Memory B cell (primary cell): ENCODE measurements around the gene EFTUD2.

Source experiments
- ATAC-seq: fragments of 150-1000 bp; cut with Tn5 transposase; 2 replicates; pipeline ENCODE4 v1.10.0; 2021; ENCODE audit warnings: low read depth, mild to moderate bottlenecking, moderate library complexity
- DNase-seq, 2 donors: peaks; one replicate each; pipeline ENCODE4 v3.0.0; 2022; ENCODE audit warnings: low spot score in 2 of 2
- H3K27ac Mint-ChIP-seq: one replicate; pipeline ENCODE4 v1.8.0; 2022; ENCODE audit warnings: mild to moderate bottlenecking, moderate library complexity, mixed read lengths
- H3K27me3 Mint-ChIP-seq: one replicate; pipeline ENCODE4 v1.8.0; 2022; ENCODE audit warnings: mixed read lengths
- H3K36me3 Mint-ChIP-seq: one replicate; pipeline ENCODE4 v1.8.0; 2022; ENCODE audit warnings: mild to moderate bottlenecking, mixed read lengths
- H3K4me1 Mint-ChIP-seq: one replicate; pipeline ENCODE4 v1.8.0; 2022; ENCODE audit warnings: mixed read lengths
- H3K4me3 Mint-ChIP-seq: one replicate; pipeline ENCODE4 v1.8.0; 2022; ENCODE audit warnings: mild to moderate bottlenecking, moderate library complexity, mixed read lengths
- H3K9me3 Mint-ChIP-seq: one replicate; pipeline ENCODE4 v1.8.0; 2022; ENCODE audit warnings: mixed read lengths

The EFTUD2 gene

GRCh38 chr17:44875761-44876160 is 23.5 kb downstream of the EFTUD2 start:
- no peak overlapping the region for H3K4me3 Mint-ChIP-seq
- H3K4me1 Mint-ChIP-seq, result peaks cover 2% of the 10 kb centered on the region
- no peaks in the 10 kb centered on the region for H3K9me3 Mint-ChIP-seq
- peaks cover 23% of the 10 kb centered on the region for H3K36me3 Mint-ChIP-seq
- no peaks in the 10 kb centered on the region for H3K27me3 Mint-ChIP-seq
- no peak for DNase-seq
- no peak overlapping the region for H3K27ac Mint-ChIP-seq
- no peak for ATAC-seq

GRCh38 chr17:44872131-44872768 is 27.0 kb downstream of the EFTUD2 start:
- H3K36me3 Mint-ChIP-seq, result peaks cover 23% of the 10 kb centered on the region

GRCh38 chr17:44871556-44871955 is 27.7 kb downstream of the EFTUD2 start:
- H3K4me3 Mint-ChIP-seq, result no peak overlapping the region
- DNase-seq (no peak), ATAC-seq (no peak)
- H3K27me3 Mint-ChIP-seq, result no peaks in the 10 kb centered on the region
- no peak overlapping the region for H3K27ac Mint-ChIP-seq
- no peaks in the 10 kb centered on the region for H3K4me1 Mint-ChIP-seq
- H3K9me3 Mint-ChIP-seq, result no peaks in the 10 kb centered on the region
- H3K36me3 Mint-ChIP-seq, result peaks cover 20% of the 10 kb centered on the region

More at GRCh38 chr17:44872131-44872768, 27.0 kb downstream of the EFTUD2 start:
- no peak for DNase-seq
- no peak for ATAC-seq
- Mint-ChIP-seq H3K4me3 (no peak overlapping the region), H3K27ac (no peak overlapping the region), H3K4me1 (no peaks in the 10 kb centered on the region), H3K9me3 (no peaks in the 10 kb centered on the region), H3K27me3 (no peaks in the 10 kb centered on the region)

GRCh38 chr17:44867841-44868240 is 31.4 kb downstream of the EFTUD2 start:
- Mint-ChIP-seq H3K27me3 (no peaks in the 10 kb centered on the region), H3K4me1 (no peaks in the 10 kb centered on the region), H3K4me3 (no peak overlapping the region), H3K27ac (no peak overlapping the region), H3K36me3 (peaks cover 24% of the 10 kb centered on the region), H3K9me3 (no peaks in the 10 kb centered on the region)
- ATAC-seq, result no peak
- no peak for DNase-seq

GRCh38 chr17:44865931-44866330 is 33.3 kb downstream of the EFTUD2 start:
- Mint-ChIP-seq H3K9me3 (no peaks in the 10 kb centered on the region), H3K36me3 (peaks cover 24% of the 10 kb centered on the region), H3K27me3 (no peaks in the 10 kb centered on the region), H3K27ac (no peak overlapping the region), H3K4me1 (no peaks in the 10 kb centered on the region), H3K4me3 (no peak overlapping the region)
- DNase-seq (no peak), ATAC-seq (no peak)

- peaks cover 25% of the 10 kb centered on the region for H3K36me3 Mint-ChIP-seq
- peak; percentile 75 for ATAC-seq
Observed at GRCh38 chr17:44865231-44865660, 34.0 kb downstream of the EFTUD2 start.

GRCh38 chr17:44864831-44865230 is 34.4 kb downstream of the EFTUD2 start:
- ATAC-seq (no peak), DNase-seq (no peak)
- H3K36me3 Mint-ChIP-seq, result peaks cover 27% of the 10 kb centered on the region
- no peak overlapping the region for H3K4me3 Mint-ChIP-seq
- no peaks in the 10 kb centered on the region for H3K4me1 Mint-ChIP-seq
- H3K27ac Mint-ChIP-seq, result no peak overlapping the region
- no peaks in the 10 kb centered on the region for H3K27me3 Mint-ChIP-seq
- no peaks in the 10 kb centered on the region for H3K9me3 Mint-ChIP-seq

More at GRCh38 chr17:44865231-44865660, 34.0 kb downstream of the EFTUD2 start:
- no peaks in the 10 kb centered on the region for H3K27me3 Mint-ChIP-seq
- H3K4me1 Mint-ChIP-seq, result no peaks in the 10 kb centered on the region
- DNase-seq, result peak; percentile 63 to 69
- H3K4me3 Mint-ChIP-seq, result no peak overlapping the region
- H3K9me3 Mint-ChIP-seq, result no peaks in the 10 kb centered on the region
- H3K27ac Mint-ChIP-seq, result no peak overlapping the region

GRCh38 chr17:44863061-44863918 is 36.0 kb downstream of the EFTUD2 start:
- peaks cover 28% of the 10 kb centered on the region for H3K36me3 Mint-ChIP-seq
- DNase-seq (no peak), ATAC-seq (no peak)
- H3K27ac Mint-ChIP-seq, result no peak overlapping the region
- no peaks in the 10 kb centered on the region for H3K4me1 Mint-ChIP-seq
- H3K27me3 Mint-ChIP-seq, result no peaks in the 10 kb centered on the region
- no peak overlapping the region for H3K4me3 Mint-ChIP-seq
- no peaks in the 10 kb centered on the region for H3K9me3 Mint-ChIP-seq

- Mint-ChIP-seq H3K27me3 (no peaks in the 10 kb centered on the region), H3K36me3 (peaks cover 26% of the 10 kb centered on the region), H3K27ac (no peak overlapping the region), H3K4me3 (no peak overlapping the region), H3K9me3 (no peaks in the 10 kb centered on the region), H3K4me1 (no peaks in the 10 kb centered on the region)
- DNase-seq (no peak), ATAC-seq (no peak)
Observed at GRCh38 chr17:44862278-44862914, 36.8 kb downstream of the EFTUD2 start.

- Mint-ChIP-seq H3K4me1 (no peaks in the 10 kb centered on the region), H3K36me3 (peaks cover 36% of the 10 kb centered on the region), H3K27me3 (no peaks in the 10 kb centered on the region), H3K27ac (no peak overlapping the region), H3K4me3 (no peak overlapping the region), H3K9me3 (no peaks in the 10 kb centered on the region)
- DNase-seq, result no peak
- ATAC-seq, result no peak
Observed at GRCh38 chr17:44859701-44860100, 39.5 kb downstream of the EFTUD2 start.

- DNase-seq (no peak), ATAC-seq (no peak)
- H3K4me3 Mint-ChIP-seq, result no peak overlapping the region
- no peaks in the 10 kb centered on the region for H3K27me3 Mint-ChIP-seq
- H3K9me3 Mint-ChIP-seq, result no peaks in the 10 kb centered on the region
- peaks cover 33% of the 10 kb centered on the region for H3K36me3 Mint-ChIP-seq
- no peaks in the 10 kb centered on the region for H3K4me1 Mint-ChIP-seq
- no peak overlapping the region for H3K27ac Mint-ChIP-seq
Observed at GRCh38 chr17:44854192-44854591, 45.1 kb downstream of the EFTUD2 start.

GRCh38 chr17:44850612-44851011 is 48.6 kb downstream of the EFTUD2 start:
- no peaks in the 10 kb centered on the region for H3K4me1 Mint-ChIP-seq

GRCh38 chr17:44850025-44850424 is 49.2 kb downstream of the EFTUD2 start:
- H3K9me3 Mint-ChIP-seq, result no peaks in the 10 kb centered on the region
- H3K4me1 Mint-ChIP-seq, result no peaks in the 10 kb centered on the region
- H3K27me3 Mint-ChIP-seq, result no peaks in the 10 kb centered on the region
- DNase-seq (no peak), ATAC-seq (no peak)
- no peak overlapping the region for H3K4me3 Mint-ChIP-seq
- peak overlapping the region; percentile 22 for H3K27ac Mint-ChIP-seq
- H3K36me3 Mint-ChIP-seq, result peaks cover 21% of the 10 kb centered on the region

More at GRCh38 chr17:44850612-44851011, 48.6 kb downstream of the EFTUD2 start:
- no peak for ATAC-seq
- Mint-ChIP-seq H3K27ac (peak overlapping the region; percentile 22), H3K36me3 (peaks cover 21% of the 10 kb centered on the region), H3K4me3 (no peak overlapping the region), H3K9me3 (no peaks in the 10 kb centered on the region), H3K27me3 (no peaks in the 10 kb centered on the region)
- DNase-seq, result no peak

GRCh38 chr17:44848961-44849489 is 50.2 kb downstream of the EFTUD2 start:
- Mint-ChIP-seq H3K4me1 (no peaks in the 10 kb centered on the region), H3K27ac (no peak overlapping the region), H3K9me3 (no peaks in the 10 kb centered on the region), H3K36me3 (peaks cover 12% of the 10 kb centered on the region), H3K27me3 (no peaks in the 10 kb centered on the region), H3K4me3 (no peak overlapping the region)
- no peak for ATAC-seq
- no peak for DNase-seq
